HG03571 (cell line): Measurements from ENCODE around the gene ACAD8.
"Not testable (repeated sequence)": the region's sequence is repeated elsewhere in the genome, so short reads cannot be mapped to it uniquely, and the experiment has no call there.

Experiments
- ATAC-seq: cut with Tn5 transposase; IDR thresholded peaks from one replicate; pipeline ENCODE4 v1.9.1; 2021; ENCODE audit not compliant: unreplicated experiment

Gene ACAD8

DNA sequence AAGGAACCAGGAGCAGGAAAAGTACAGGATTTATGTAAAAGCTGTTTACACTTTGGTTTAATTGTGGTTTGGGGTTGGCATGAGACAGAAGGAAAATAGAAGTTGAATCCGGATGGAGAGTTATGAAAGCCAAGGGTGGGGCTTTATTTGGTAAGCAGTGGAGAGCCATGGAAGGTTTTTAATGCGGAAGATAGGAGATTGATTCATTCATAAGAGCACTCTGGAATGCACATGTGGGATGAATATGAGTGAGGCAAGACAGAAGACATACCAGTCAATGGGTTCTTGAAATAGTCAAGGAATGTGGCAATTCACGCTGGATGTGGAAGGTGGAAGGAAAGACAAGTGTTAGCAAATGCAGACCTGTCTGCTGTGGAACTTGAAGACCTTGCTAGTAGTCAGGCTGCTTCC lies 13.5 kb downstream of the ACAD8 start:
- no peak for ATAC-seq

DNA sequence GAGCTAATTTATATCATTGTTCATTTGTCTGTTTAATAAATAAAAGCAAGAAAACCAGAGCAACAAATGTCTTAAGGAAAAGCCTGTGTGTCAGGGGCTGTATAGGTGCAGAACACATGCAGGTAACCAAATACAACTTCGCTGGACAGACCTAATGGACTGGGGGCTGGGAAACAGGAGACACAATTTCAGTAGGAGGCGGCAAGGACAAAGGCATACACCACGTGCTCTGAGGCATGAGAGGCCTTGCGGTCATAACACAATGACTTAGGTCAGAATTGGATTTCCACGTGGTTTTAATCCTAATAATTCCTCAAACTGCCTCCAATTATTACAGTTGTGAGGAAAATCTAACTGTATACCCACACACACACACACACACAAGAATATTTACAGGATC lies 14.1 kb downstream of the ACAD8 start:
- ATAC-seq, result no peak

DNA sequence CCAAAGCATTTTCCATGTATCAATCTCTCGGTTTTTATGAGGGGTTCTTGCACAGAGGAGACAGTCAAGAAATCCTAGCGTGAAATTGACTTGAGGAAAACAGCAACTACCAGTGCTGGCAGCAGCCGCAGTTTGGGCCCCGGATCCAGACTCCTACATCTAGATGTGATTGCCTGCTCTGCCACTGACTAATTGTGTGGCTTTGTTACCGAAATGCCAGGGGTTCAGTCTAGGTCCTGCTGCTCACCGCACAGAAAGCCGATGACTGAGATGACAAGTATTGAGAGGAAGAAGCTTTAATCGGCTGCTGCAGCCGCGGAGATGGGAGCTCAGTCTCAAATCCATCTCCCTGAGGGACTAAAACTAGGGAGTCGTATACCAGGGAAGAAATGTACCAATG lies 14.6 kb downstream of the ACAD8 start:
- ATAC-seq, result no peak

DNA sequence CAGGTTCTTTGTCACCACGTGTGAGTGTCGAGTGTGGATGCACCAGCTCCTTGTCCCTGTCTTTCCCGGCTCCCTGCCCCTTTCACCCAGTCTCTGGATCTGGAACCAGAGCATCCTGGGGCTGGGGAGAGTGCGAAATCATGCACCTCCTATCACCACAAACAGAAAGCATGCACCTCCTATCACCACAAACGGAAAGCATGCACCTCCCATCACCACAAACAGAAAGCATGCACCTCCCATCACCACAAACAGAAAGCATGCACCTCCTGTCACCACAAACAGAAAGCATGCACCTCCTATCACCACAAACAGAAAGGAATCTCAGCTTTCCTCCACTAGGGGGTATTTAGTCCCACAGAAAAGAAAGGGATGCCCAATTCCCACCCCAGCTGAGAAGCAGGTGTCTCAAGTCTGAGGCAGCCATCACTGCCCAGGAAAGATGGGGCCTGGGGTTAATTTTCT lies 16.9 kb downstream of the ACAD8 start:
- ATAC-seq, result no peak

DNA sequence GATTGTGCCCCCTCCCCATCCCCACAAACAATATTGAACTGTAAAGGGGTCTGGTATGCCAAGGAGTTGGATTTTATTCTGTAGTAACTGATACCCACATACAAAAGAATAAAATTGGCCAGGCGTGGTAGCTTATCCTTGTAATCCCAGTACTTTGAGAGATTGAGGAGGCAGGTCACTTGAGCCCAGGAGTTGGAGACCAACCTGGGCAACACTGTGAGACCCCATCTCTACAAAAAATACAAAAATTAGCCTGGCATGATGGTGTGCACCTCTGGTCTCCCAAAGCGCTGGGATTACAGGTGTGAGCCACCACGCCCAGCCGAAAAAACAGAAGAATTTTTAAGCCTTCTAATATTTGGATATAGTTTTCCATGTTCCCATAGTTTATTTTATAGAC lies 18.6 kb downstream of the ACAD8 start:
- no peak for ATAC-seq

DNA sequence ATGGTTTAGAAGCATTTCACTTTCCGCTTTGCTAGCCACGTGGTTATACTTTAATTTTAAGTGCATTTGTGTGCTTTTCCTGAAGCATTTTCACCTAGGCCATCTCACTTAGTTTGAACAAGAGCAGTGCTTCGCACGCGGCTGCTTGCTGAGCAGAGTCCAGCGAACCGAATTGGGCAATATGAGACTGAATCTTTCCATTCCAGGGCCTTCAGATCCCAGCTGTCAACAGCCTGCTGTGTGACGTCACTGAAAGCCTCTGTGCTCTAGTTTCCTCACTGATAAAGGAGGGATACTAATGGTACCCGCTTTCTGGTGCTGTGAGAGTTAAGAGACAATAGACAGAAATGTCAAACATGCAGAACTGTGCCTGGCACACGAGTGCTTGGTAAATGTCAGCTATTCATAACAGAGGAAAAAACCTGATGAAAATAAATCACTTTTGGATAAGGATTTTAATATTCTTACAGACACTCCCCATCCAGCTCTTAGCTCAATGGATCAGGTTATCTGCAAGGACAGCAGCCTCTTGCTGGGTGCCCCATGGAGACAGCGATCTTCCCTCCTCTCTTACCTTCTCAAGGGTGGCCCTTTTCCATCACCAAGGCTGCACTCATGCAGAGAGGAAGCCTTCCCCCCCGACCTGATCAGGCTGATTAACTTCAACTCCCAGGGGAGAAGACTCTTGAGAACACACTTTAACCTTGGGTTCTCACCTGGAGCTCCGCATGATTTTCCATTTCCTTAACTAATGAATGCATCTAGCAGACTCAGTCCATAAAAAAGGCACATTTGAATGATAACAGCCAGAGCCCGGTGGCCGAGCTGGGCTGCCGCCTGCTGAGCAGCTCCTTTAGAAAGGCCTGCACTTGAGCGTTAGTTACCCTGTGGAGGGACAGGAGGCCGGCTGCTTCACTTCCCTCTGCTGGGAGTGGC lies 19.3 kb downstream of the ACAD8 start:
- ATAC-seq, result no peak

DNA sequence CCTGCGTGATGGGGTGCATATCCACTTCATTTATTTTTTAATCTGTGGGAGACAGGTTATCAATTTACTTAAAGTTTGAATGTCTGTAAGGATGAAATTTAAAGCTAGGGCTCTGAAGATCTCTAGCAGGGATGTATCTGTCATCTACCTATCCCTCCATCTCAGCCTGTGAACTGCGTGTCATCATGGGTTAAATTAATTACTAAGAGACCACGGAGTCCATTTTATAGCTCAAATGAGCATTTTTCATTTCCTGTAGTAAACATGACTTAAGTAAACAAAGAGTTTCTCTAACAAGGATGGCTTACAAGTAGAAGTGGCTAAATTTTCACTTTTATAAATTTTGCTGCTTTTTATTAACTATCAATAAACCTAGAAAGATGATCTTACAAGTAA lies 19.9 kb downstream of the ACAD8 start:
- ATAC-seq, result no peak

DNA sequence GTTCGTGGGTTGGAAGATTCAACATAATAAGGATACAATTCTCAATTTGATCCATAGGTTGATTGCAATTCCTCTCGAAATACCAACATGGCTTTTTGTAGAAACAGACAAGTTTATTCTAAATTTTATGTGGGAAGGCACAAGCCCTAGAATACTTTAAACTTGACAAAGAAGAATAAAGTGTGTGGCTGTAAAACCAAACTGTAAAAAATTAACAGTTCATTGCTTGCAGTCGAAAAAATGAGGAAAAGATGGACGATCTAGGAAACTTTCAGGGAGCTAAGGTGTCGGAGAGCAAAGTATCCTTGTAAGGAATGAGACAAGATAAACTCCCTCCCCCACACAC lies 21.8 kb downstream of the ACAD8 start:
- ATAC-seq, result no peak

DNA sequence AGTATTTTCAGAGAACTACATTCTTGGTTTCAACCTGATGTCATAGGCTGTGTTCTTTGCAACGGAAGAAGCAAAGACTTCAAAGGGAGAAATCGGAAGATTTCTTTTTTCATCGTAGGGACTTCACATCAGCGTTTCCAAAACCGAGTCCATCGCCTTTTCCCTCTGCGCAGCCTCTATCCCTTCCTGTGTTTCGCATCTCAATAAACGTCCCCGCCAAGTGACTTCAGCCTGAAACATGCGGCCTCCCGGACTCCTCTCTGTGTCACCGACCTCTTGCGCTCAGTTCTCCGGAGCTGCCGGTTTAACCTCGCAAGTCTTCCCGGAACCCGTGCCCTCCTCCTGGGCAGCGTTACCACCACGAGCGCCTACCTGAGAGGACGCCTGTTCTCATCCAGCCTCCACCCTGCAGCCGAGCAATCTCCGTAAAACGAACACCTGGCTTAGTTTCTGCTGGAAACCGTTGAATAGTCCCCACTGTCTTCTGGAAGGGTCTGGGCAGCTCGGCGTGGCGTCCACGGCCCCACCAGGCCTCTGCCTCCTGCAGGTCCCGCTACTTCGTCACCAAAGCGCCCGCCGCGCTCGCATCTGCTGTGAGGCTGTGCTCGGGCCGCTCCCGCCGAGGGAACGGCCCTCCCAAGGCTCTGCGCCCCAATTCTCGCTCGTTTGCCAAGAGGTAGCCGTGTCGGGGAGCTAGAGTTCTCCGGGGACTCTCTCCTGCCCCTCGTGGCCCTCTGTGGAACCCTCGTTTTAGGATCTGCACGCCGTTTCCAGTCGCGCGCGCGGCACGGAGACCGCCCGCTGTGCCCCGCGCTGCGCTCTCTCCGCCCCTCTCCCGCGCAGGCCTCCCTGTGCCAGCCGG lies 22.4 kb downstream of the ACAD8 start, which contains the start of gene GLB1L3:
Gene GLB1L3, plus strand, starts transcription at position 846 of the 862 bp plus-strand sequence. CDS start 362 bp downstream, outside the sequence.
- no peak for ATAC-seq

DNA sequence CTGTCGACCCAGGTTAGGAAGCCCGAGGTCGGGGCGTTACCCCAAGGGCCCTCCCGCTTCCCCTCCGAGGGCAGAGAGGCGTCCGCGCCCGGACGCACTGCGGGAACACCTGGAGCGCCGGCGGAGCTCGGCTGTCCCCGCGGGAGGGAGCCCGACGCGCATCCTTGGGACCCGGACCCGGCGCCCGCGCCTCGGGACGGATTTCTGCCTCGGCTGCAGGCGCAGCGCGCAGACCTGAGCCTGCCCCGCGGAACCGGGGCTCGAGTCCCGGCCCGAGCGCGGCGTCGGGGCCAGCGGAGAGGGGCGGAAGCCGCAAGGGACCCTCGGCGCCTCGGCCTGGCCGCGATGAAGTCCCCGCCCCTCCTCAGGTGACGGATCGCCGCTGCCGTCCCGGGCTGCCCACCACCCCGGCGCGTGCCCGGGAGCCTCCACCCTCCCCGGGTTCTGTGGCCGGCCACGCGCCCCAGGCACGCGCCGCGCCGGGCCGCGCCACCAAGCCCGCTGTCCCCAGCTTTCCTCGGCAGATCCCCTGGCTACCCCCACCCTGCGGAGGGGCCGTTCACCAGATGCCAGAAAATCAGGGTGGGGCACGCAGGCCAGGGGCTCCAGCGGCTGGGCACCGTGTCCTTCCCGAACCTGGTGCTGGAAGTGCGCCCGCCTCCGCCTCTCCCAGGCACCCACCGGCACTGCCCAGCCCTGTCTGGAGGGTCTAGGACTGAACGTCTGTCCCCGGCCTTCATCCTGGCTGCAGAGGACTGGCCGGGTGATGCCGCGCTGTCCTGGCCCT lies 23.2 kb downstream of the ACAD8 start:
- no peak for ATAC-seq

DNA sequence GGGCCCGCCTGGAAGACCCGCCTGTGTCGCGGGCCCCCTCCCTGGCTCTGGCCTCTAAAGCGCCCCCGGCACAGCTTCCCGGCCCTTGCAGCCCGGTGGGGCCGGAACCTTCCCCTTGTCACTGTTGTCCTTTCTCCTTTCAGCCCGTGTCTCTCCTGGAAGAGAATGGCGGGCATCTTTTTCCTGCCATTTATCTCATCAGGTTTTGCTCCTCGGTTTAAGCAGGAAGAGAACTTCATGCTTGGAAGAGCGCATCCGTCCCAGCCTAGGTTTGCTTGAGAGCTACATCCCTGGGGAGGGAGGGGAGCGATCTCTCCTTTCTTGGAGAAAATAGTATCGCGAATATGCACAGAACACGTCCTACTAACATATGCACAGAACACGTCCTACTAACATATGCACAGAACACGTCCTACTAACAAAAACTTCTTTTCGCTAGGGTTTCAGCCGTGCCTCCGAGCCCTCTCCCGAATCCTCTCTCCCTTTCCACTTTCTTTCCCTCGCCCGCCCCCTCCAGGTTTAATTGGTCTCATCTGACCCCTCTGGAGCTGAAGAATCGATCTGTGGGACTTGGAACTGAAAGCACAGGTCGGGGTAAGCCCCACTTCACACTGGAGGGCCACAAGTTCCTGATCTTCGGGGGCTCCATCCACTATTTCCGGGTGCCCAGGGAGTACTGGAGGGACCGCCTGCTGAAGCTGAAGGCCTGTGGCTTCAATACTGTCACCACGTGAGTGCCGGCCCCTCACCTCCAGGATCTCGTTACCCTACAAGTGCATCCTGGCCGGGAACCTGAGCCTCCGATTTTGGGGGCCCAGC lies 24.0 kb downstream of the ACAD8 start:
- no peak for ATAC-seq

DNA sequence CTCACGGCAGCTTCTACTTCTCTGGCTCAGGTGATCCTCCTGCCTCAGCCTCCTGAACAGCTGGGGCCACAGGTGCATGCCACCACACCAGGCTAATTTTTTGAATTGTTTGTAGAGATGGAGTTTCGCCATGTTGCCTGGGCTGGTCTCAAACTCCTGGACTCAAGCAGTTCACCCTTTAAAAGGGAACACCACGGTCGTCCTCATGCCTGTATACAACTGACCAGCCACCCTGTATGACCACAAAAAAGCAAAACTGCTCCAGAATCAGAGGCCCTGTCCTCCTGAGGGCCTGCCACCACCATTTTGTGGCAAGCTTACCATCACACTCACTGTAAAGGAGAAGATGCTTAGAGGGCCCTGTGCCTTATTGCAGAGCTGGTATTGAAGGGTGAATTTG lies 25.0 kb downstream of the ACAD8 start:
- ATAC-seq, result no peak

DNA sequence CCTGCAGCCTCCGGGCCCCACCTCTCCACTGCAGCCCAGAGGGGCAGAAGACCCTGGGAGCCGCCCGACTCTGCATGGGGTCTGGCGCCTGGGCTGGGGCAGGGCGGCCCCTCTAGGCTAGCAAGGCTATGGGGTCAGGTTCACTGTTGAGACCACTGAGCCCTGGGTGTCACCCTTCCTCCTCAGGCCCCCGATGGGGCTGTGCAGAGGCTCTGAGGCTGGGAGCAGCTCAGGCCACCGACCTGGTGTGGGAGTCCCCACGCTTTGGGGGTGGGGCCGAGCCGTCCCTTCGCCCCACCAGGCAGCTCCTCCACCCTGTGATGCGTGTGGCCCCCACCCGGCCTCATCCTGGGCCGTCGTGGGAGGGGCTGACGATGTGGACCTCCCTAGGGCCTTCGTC lies 28.3 kb downstream of the ACAD8 start:
- ATAC-seq, result not testable (repeated sequence)

DNA sequence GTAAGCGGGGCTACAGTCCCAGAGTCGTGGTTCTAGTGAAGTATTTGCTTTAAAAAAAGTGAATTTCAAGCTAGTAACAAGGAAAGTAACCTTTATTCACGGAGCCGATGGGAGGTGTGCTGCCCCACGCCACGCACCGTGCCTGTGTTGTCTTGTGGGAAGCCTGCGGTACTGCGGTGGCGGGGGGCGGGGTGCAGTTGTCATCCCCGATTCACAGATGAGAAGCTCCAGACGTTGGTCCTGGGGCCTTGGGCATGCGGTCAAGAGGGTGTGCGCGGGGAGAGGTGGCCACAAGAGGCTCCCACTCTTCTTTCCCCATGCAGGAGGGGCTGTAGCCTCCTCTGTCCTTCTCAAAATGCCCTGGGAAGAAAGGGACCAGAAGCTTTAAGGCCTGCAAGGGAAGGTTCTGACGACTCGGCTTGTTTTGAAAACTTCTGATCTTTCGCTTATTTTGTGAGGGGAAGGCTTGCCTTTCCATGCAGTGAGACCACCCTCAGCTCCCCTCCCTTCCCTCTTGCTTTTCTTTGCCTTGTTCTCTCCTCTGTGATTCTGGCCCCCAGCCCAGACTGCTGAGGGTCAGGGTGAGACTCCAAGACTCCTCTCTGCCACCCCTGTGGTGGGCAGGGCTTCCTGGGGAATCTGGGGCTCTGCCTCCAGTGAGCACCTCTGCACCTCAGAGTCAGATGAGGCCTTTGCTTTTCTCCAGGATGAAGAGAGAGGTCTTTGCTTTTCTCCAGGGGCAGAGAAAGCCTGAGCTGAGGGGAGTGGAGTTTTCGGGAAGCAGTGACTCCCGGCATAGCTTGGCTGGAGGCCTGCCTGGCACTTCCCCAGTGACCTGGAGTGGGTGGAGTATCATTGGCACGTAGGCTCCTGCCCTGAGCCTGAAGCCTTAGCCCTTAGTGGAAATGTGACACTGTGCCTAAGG lies 29.0 kb downstream of the ACAD8 start:
- ATAC-seq, result no peak

DNA sequence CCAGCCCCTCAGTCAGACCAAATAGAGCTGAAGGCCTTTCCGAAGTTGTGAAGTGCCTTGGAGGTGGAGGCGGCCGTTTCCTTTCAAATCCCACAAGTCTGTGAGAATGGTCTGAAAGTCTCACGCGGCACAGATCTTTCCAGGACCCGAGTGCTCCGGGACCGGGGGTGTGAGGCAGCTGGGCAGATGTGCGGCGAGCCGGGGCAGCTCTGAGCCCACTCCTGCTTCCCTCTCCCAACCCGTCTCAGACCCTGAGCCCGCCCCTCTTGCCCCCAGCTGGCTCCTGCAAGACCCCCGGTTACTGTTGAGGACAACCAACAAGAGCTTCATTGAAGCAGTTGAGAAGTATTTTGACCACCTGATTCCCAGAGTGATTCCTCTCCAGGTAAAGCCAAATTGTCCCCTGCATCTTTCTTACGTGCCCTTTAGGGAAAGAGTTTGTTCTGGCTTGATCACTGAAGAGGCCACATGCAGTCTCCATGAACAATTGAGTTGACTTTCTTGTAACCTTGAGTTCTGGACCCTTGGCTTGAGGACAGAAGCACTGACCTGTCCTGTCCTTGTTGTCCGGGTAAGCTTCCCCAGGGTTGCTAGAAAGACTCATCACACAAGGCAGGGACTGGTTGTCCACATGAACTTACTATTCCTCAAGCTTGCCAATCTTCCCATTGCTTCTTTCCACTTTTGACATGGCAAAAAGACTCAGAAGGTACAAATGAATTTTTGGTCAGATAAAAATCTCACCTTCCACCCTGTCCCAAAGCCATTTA lies 30.3 kb downstream of the ACAD8 start:
- no peak for ATAC-seq

DNA sequence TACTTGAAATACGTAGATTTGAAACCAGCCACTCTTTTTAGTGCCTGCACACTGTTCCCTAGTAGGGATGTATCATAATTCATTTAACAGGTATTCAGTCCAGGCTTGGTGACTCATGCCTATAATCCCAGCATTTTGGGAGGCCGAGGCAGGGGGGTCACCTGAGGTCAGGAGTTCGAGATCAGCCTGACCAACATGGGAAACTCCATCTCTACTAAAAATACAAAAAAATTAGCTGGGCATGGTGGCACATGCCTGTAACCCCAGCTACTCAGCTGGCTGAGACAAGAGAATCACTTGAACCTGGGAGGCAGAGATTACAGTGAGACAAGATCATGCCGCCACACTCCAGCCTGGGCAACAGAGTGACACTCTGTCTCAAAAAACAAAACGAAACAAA lies 31.0 kb downstream of the ACAD8 start:
- ATAC-seq, result not testable (repeated sequence)

DNA sequence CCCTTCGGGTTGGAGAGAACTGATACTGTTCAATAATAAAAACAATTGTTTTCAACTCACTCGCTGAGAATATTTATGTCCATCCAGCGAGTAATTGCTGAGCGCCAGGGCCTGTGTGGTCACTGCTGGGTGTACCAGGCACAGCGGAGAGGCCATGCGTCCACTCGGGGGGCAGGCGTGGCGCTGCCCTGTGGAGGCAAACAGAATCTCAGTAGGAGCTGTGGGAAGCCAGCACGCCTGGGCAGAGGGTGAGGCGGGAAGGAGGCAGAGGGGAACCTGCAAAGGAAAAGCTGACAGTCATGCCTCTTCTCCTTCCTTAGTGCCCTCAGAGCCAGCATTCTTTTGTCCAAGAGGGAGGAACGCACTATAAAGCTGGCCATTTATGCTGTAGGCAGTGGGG lies 34.2 kb downstream of the ACAD8 start:
- no peak for ATAC-seq

DNA sequence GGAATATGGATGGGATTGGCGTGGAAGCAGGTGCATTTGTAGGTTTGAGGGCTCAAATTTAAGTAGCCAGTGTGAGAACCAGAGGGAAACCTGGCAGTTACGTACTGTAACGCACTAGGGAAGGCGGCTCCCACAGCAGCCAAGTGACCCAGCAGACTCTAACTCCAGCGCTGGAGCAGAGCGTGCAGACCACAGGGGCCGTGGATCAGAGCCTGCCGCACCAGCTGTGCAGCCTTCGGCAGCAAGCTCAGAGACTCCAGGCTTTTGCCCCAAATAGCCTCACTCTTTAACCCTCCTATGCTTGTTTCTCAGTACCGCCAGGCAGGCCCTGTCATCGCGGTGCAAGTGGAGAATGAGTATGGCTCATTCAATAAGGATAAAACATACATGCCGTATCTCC lies 35.1 kb downstream of the ACAD8 start:
- no peak for ATAC-seq
